IPS-18c (cell line): ENCODE measurements around the gene PLCD1.
A peak's percentile ranks its signal among the peaks of the same experiment; 100 is the strongest.
"Not testable (repeated sequence)": the region's sequence is repeated elsewhere in the genome, so short reads cannot be mapped to it uniquely, and the experiment has no call there.

ENCODE experiments used
- H3K4me3 ChIP-seq: 2 replicates; pipeline ENCODE4 v1.7.0; 2013; ENCODE audit warnings: low read depth, mild to moderate bottlenecking, low read length, moderate library complexity; ENCODE audit not compliant: insufficient read depth
- H3K9me3 ChIP-seq: one replicate; pipeline ENCODE4 v1.6.1; 2013; ENCODE audit warnings: mild to moderate bottlenecking, low read length, moderate library complexity; ENCODE audit not compliant: control insufficient read depth, insufficient read depth

The PLCD1 gene

GRCh38 chr3:37995652-37996641, 33.5 kb downstream of the PLCD1 start:
- Histone ChIP-seq H3K9me3 (no peaks in the 10 kb centered on the region), H3K4me3 (no peak overlapping the region)

- Histone ChIP-seq H3K4me3 (peak overlapping the region; percentile 69), H3K9me3 (no peaks in the 10 kb centered on the region)
These were observed 34.8 kb downstream of the PLCD1 start for GRCh38 chr3:37994639-37994972.

- Histone ChIP-seq H3K9me3 (no peaks in the 10 kb centered on the region), H3K4me3 (peak overlapping the region; percentile 69)
These were observed 35.4 kb downstream of the PLCD1 start for GRCh38 chr3:37993820-37994638.

- Histone ChIP-seq H3K4me3 (no peak overlapping the region; the same call in 1 of the 2 replicates), H3K9me3 (no peaks in the 10 kb centered on the region)
These were observed 36.0 kb downstream of the PLCD1 start for GRCh38 chr3:37993460-37993819.

- H3K4me3 ChIP-seq, result no peak overlapping the region
- H3K9me3 ChIP-seq, result no peaks in the 10 kb centered on the region
These were observed 36.4 kb downstream of the PLCD1 start for GRCh38 chr3:37993067-37993455.

- H3K9me3 ChIP-seq, result no peaks in the 10 kb centered on the region
- H3K4me3 ChIP-seq, result no peak overlapping the region
These were observed 37.0 kb downstream of the PLCD1 start for GRCh38 chr3:37992271-37993066.

- no peaks in the 10 kb centered on the region for H3K9me3 ChIP-seq
- no peak overlapping the region for H3K4me3 ChIP-seq
These were observed 37.6 kb downstream of the PLCD1 start for GRCh38 chr3:37991823-37992222.

- Histone ChIP-seq H3K9me3 (no peaks in the 10 kb centered on the region), H3K4me3 (peak overlapping the region; percentile 15; the same call in 1 of the 2 replicates)
These were observed 38.3 kb downstream of the PLCD1 start for GRCh38 chr3:37991109-37991508.

- H3K9me3 ChIP-seq, result no peaks in the 10 kb centered on the region
- H3K4me3 ChIP-seq, result peak within 1 kb of the TSS; percentile 15; the same call in 1 of the 2 replicates
These were observed 38.9 kb downstream of the PLCD1 start, which contains the start of gene VILL for GRCh38 chr3:37990527-37990926. Gene VILL, plus strand, starts transcription at chr3:37990786. Its CDS starts 2,887 bp downstream, at chr3:37993673.

- no peak overlapping the region for H3K4me3 ChIP-seq
- H3K9me3 ChIP-seq, result no peaks in the 10 kb centered on the region
These were observed 39.5 kb downstream of the PLCD1 start for GRCh38 chr3:37989821-37990480.

- H3K4me3 ChIP-seq, result no peak overlapping the region
These were observed 40.4 kb downstream of the PLCD1 start for GRCh38 chr3:37988931-37989525.

GRCh38 chr3:37988376-37988775, 41.1 kb downstream of the PLCD1 start:
- not testable (repeated sequence) for H3K4me3 ChIP-seq

More at GRCh38 chr3:37988931-37989525, 40.4 kb downstream of the PLCD1 start:
- no peaks in the 10 kb centered on the region for H3K9me3 ChIP-seq

GRCh38 chr3:37987751-37988179, 41.7 kb downstream of the PLCD1 start:
- no peak overlapping the region for H3K4me3 ChIP-seq
- no peaks in the 10 kb centered on the region for H3K9me3 ChIP-seq

More at GRCh38 chr3:37988376-37988775, 41.1 kb downstream of the PLCD1 start:
- H3K9me3 ChIP-seq, result not testable (repeated sequence)

- H3K4me3 ChIP-seq, result no peak overlapping the region
- no peaks in the 10 kb centered on the region for H3K9me3 ChIP-seq
These were observed 42.1 kb downstream of the PLCD1 start for GRCh38 chr3:37987315-37987697.

- no peaks in the 10 kb centered on the region for H3K9me3 ChIP-seq
- H3K4me3 ChIP-seq, result no peak overlapping the region
These were observed 42.7 kb downstream of the PLCD1 start for GRCh38 chr3:37986479-37987314.
